DMS 273 (cell line): ENCODE results near the gene CCDC198.

Source experiments
- DNase-seq: peaks from one replicate; lab custom pipeline; 2025; ENCODE audit not compliant: unreplicated experiment; lab: John Stamatoyannopoulos, UW

CCDC198 gene, protein sequence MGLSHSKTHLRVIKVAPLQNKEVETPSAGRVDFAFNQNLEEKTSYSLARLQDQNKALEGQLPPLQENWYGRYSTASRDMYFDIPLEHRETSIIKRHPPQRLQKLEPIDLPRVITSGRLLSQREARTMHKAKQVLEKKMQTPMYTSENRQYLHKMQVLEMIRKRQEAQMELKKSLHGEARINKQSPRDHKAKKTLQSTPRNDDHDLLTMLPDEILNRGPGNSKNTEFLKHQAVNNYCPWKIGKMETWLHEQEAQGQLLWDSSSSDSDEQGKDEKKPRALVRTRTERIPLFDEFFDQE

DNA sequence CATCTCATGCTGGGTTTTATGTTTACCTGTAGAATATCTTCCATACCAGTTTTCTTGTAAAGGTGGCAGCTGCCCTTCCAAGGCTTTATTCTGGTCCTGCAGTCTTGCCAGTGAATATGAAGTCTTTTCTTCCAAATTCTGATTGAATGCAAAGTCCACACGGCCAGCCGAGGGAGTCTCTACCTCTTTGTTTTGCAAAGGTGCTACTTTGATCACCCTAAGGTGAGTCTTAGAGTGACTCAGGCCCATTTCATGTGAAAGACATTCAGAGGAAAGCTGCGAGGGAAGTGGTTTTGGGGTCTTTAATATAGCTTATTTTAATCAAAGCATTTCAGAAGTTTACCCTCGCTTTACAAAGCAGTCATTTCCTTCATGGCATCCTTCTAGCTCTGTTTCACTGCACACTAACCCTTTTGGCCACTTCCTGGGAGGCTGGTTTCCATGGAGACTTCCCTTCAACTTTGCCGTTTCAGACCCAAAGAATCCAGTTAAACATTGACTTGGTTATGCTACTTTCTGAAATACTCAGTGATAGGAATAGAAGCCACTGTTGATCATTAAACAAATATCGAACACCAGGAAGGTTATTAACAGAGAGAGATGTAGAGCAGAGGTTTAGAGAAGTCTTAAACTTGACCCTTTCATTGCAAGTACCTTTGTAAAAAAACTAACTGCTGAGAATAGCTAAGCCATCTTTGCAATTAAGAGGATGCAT, at the start of gene CCDC198:
CCDC198 (minus strand) TSS at position 391 of the 715 bp plus-strand sequence; CDS start at position 249, 142 bp downstream.
- DNase-seq = no peak

GRCh38 chr14:57533214-57533613, 39.6 kb upstream of the CCDC198 start:
- peak; percentile 48 for DNase-seq

DNA sequence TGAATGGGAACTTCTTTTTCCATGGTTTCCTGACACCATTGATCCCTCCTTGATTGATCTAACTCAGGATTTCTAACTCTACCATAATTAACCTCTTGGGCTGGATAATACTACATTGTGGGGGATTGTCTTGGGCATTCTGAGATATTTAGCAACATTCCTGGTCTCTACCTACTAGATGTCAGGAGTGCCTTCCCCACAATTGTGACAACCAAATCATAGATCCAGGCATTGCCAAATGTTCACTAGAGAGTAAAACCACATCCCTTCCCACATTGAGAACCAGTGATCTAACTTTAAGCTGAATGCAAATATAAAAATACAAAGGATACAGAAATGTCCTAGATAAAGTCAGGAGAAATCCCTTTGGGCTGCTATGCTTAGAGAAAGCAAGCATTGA, 36.9 kb upstream of the CCDC198 start:
- DNase-seq = no peak

DNA sequence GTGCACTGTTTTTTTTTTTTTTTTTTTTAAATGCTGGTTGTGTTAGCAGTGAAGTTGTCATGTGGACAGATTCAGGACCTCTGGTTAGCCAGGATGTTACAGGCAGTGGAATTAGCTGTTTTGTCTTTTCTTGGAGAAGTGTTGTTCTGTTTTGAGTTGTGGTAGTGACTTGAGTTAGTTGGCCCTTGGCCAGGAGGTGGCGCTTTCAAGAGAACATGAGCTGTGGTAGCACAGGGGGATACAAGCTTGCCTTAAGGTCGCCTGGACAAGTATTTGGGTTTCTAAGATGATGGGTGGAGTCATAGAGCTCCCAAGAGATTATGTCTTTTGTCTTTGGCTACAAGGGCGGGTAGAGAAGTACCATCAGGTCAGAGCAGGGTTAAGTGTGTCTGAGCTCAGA, 33.3 kb upstream of the CCDC198 start:
- DNase-seq = no peak

- no peak for DNase-seq
These were observed 25.4 kb upstream of the CCDC198 start for GRCh38 chr14:57519043-57519442.

- peak; percentile 70 for DNase-seq
These were observed 18.6 kb upstream of the CCDC198 start for GRCh38 chr14:57512220-57512619.

DNA sequence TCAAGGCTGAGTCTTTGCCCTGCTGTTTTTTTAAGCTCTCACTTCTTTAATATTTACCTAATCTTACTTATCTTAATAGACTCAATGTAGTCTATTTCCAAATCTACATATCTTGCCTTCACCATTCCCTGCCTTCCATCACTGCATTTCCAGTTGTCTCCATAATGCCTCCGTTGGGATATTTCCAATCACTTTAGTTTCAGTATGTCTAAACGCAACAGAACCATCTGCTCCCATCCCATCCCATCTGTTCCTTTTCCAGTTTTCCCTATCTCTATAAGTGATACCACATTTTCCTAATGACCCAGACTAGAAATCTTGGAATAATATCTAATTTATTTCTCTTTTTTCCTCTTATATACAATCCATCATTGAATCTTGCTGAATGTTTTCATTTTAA, 15.1 kb upstream of the CCDC198 start:
- peak; percentile 87 for DNase-seq

DNA sequence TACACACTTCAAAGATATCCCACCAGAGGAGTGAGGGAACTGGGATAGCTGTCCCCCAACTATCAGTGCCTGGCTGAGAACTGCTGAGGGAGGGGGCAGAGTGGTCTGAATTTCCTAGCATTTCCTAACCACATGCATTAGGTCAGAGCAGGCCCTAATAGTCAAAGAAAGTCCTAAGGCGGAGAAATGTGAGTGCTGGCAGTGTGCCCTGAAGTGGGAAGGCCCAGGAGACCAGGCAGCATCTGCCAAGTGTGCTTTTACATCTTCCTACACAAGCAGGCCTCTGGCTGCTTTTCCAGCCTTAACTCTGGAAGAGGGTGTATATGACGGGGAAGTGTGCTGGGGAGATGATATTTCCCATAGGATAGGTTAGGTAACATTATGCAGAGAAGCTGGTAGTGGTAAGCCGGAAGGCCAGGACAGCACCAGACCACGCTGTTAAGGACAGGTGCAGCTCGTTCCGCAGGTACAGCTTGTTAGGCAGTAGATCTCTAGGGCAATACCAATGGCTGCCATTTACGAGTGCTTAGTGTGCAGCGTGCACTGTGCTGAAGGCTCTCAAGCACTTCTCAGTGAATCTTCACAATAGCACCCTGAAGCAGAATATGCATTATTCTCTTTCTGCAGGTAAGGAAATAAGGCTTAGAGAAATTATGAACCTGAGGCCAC, 9.1 kb upstream of the CCDC198 start:
- DNase-seq = peak; percentile 90

GRCh38 chr14:57501039-57501557, 7.4 kb upstream of the CCDC198 start:
- DNase-seq = no peak

DNA sequence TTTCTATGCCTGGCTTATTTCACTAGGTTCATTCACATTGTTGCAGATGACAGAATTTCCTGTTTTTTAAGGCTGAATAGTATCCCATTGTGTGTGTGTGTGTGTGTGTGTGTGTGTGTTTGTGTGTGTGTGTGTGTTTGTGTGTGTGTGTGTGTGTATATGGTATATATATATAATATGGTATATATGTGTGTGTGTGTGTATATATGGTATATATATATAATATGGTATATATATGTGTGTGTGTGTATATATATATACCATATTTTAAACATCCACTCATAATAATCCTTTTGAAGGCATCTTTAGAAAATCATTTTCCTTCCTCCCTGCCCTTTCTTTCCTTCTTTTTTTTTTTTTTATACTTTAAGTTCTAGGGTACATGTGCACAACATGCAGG, 5.0 kb upstream of the CCDC198 start:
- DNase-seq = no peak

DNA sequence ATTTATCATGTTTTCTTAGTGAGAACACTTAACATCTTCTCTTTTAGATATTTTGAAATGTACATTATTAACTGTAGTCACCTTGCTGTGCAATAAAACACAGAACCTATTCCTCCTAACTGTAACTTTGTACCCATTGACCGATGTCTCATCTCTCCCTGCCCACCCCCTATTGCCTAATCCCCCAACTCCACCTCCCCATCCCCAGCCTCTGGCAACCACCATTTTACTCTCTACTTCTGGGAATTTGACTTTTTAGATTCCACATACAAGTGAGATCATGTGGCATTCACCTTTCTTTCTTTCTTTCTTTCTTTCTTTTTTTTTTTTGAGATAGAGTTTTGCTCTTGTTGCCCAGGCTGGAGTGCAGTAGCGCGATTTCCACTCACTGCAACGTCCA, 4.4 kb upstream of the CCDC198 start:
- DNase-seq = no peak

DNA sequence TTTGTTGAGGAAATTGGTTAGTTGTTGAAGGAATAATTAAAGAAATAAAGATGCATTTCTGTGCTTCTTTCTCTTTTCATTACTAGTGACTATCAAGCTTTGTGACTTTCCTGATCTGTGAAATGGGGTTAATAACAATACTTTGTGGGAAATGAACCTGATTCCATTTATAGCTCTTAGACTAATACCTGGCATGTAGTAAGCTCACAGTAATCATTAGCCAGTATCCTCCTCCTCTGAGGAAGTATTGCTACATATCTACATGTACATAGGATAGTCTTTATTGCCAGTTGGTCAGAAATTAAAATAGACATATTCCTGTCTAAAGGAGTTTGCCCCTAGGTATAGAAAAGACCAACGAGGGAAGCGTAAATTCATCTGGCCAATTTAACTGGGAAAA, 1.8 kb upstream of the CCDC198 start:
- no peak for DNase-seq

DNA sequence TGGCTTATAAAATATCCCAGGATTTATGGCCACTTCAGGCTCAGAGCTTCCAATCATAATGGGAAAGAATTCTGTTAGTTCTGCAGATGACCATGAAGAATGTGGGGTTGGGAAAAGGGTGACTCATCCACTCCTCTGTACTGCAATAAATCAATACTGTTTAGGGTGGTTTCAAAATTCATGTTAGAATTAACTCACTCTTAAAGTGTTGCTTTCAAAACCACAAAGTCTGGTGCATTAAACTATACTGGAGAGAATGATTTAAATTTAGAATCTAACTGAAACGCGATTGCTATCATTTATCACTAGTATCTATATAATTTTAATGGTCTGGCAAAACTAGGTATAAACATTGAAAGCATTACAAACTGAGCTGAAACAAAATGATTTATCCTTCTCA, 798 bp downstream of the CCDC198 start:
- no peak for DNase-seq

DNA sequence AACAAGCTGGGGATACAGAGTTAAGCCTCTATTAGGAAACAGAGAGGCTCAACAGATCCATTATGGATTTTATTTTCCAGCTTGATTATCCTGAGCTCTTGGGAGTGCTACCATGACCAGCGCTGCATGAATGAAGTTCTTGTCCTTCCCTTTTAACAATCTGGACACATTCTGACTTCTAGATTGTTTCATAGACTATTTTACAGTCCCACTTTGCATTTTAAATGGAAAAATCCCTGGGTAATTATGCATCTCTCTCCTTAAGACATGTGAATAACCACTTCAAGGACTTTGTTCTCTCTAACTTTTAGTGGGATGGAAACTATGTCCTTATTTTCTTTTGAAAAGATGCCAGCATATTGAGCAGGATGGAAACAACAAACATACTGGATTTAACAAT, 2.0 kb downstream of the CCDC198 start:
- DNase-seq = no peak

- DNase-seq = no peak
These were observed 5.9 kb downstream of the CCDC198 start for GRCh38 chr14:57487771-57488170.

DNA sequence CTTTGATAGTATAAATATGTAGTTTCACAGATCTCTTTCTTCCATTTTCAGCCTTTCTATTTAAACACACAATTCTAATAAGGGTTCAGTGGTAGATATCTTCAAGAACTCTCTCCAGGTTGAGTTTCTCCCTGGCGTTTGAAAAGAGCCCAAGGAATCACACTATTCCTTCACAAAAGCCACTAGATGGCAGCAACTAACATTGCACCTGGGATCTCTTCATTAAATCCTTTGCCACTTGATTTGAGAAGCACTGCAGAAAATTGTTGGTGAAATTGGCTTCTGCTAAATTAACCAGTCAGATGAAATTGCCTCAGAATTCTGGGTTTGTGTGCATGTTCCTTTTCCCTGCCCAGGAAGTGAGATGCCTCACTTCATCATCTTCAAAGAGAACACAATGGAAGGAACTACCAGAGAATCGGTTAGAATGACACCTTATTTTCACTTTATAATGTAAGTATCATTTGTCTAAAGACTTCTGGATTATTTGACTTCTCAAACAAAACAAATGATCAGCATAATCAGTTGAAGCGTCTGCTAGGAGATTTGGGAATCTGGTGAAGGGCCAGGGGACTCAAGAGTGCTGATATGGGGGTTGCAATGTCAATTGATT, 6.8 kb downstream of the CCDC198 start:
- DNase-seq = peak; percentile 77

GRCh38 chr14:57485635-57486034, 8.0 kb downstream of the CCDC198 start:
- DNase-seq = no peak

DNA sequence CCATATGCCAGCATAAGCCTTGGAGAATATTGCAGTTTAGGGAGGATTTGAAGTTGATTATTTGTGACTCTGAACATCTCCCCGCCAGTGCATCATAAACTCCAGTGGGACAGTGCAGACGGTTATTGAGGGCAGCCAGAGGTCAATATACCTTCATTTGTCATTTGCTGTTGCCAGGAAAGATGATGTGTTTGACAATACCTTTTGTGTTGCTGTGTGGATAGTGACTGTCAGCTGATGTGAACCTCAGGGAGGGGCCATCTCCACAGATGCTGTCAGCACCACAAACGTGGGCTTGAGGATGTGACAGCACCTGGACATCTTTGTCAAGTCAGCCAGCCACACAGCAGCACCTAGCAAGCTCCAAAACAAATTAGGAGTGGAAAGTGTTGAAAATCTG, 11.5 kb downstream of the CCDC198 start:
- no peak for DNase-seq

DNA sequence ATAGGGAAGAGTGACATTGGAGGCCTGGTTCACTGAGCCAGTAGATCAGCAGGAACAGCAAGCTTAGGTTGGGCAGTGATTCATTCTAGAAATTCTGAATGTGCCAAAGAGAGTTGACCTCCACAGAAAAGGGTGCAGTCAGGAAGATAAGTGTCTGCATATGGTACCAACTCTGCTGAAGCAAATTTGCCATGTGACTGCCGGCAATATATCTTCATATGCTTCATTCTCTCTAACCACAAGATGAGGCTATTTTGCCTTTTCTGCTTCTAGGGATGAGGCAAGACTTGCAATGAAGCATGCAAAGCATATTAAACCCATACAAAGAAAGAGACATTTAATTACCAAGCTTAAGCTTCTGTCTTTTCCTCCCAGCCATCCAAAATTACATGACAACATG, 13.6 kb downstream of the CCDC198 start:
- no peak for DNase-seq

- DNase-seq = no peak
These were observed 14.5 kb downstream of the CCDC198 start for GRCh38 chr14:57479197-57479596.

GRCh38 chr14:57478050-57478449, 15.6 kb downstream of the CCDC198 start:
- DNase-seq = no peak
